Stomach (tissue), 4 donors: ENCODE data around the gene RCOR1.

Experiments used
- EP300 ChIP-seq: sonication (generic); formaldehyde crosslinking; IDR thresholded peaks from one replicate; pipeline ENCODE4 v1.6.1; 2017; ENCODE audit warnings: antibody characterized with exemption
- POLR2A ChIP-seq, 4 donors: fragments of 450-650 bp; IDR thresholded peaks; one replicate each; pipeline ENCODE4 v1.6.1; 2016; ENCODE audit warnings: antibody characterized with exemption in 4 of 4, control low read depth in 2 of 4, mild to moderate bottlenecking in 1 of 4, moderate library complexity in 1 of 4
- TF ChIP-seq, protein P1 (sequence below), 7 experiments: fragments of 450-650 bp in 4 of 7; fragments of 200-600 bp in 3 of 7; sonication (generic) in 3 of 7; IDR thresholded peaks; one replicate each; pipeline ENCODE4 v1.5.1; 2016 to 2019; ENCODE audit warnings: antibody characterized with exemption in 7 of 7, control low read depth in 2 of 7, mild to moderate bottlenecking in 1 of 7

DNA sequence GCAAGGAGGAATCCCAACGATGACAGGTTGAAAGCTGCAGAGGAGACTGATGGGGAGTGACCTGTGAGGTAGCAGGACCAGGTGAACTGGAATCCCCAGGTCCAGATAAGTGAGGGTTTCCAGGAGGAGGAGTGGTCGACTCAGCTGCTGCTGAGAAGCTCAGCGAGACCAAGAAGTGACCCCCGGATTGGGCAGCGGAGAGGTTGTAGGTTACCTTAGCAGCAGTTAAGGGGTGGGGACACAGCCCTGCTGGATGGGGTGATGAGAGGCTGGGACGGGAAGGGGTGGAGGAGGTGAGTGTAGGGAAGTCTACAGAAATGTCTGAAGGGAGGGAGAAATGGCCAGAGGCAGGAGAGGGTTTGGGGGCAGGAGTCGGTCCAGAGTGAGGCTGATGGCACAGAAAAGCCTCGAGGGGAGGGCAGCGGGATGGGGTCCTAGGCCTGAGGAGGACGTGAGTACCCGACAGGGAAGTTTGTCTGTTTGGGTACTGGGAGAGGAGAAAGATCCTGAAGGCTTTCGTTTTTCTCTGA lies 2.6 kb upstream of the RCOR1 start:
- TF ChIP-seq, protein P1, sequence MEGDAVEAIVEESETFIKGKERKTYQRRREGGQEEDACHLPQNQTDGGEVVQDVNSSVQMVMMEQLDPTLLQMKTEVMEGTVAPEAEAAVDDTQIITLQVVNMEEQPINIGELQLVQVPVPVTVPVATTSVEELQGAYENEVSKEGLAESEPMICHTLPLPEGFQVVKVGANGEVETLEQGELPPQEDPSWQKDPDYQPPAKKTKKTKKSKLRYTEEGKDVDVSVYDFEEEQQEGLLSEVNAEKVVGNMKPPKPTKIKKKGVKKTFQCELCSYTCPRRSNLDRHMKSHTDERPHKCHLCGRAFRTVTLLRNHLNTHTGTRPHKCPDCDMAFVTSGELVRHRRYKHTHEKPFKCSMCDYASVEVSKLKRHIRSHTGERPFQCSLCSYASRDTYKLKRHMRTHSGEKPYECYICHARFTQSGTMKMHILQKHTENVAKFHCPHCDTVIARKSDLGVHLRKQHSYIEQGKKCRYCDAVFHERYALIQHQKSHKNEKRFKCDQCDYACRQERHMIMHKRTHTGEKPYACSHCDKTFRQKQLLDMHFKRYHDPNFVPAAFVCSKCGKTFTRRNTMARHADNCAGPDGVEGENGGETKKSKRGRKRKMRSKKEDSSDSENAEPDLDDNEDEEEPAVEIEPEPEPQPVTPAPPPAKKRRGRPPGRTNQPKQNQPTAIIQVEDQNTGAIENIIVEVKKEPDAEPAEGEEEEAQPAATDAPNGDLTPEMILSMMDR (IDR thresholded peaks at IDR 0.05), result no peak
- TF ChIP-seq POLR2A (IDR thresholded peaks at IDR 0.05) (no peak), EP300 (no peak)
